AG04449 (cell line): ENCODE results near the gene PHF21B.

Experiments used
- CTCF ChIA-PET: fragments of 350-600 bp; formaldehyde crosslinking; extraction: SDS; loops from one replicate; lab custom pipeline; 2021; ENCODE audit warnings: antibody characterized with exemption; lab: Yijun Ruan, JAX
- POLR2A ChIA-PET: fragments of 400-600, 350-600 bp; formaldehyde crosslinking; extraction: SDS; loops from one replicate; lab custom pipeline; 2020; ENCODE audit warnings: antibody characterized with exemption, inconsistent platforms; lab: Yijun Ruan, JAX
- DNase-seq: peaks from one replicate; pipeline ENCODE4 v3.0.0-alpha.2; 2010; ENCODE audit warnings: low read depth, low spot score
- H3K4me3 ChIP-seq: 2 replicates; pipeline ENCODE4 v1.5.1; 2011; ENCODE audit warnings: low read depth, mild to moderate bottlenecking, control low read depth, low read length
- CTCF ChIP-seq: IDR thresholded peaks from one replicate; pipeline ENCODE4 v1.5.1; 2011; ENCODE audit warnings: mild to moderate bottlenecking, moderate library complexity, low read length, control low read depth, inconsistent platforms; ENCODE audit not compliant: insufficient read depth; ENCODE audit errors: missing control alignments

Gene PHF21B

GRCh38 chr22:45051946-45052345 lies 42.1 kb upstream of the PHF21B start:
- POLR2A ChIA-PET: no interaction called here

GRCh38 chr22:45051419-45051818 lies 41.6 kb upstream of the PHF21B start:
- no peak for DNase-seq
- ChIA-PET POLR2A (no interaction called here), CTCF (no interaction called here)

More at GRCh38 chr22:45051946-45052345, 42.1 kb upstream of the PHF21B start:
- CTCF ChIA-PET: no interaction called here
- no peak overlapping the region for H3K4me3 ChIP-seq
- no peak for DNase-seq
- no peak for TF ChIP-seq CTCF

GRCh38 chr22:45047260-45047659 lies 37.5 kb upstream of the PHF21B start:
- CTCF ChIA-PET: no interaction called here

More at GRCh38 chr22:45051419-45051818, 41.6 kb upstream of the PHF21B start:
- no peak for TF ChIP-seq CTCF
- no peak overlapping the region for H3K4me3 ChIP-seq

GRCh38 chr22:45045208-45045607 lies 35.4 kb upstream of the PHF21B start:
- no peak for TF ChIP-seq CTCF
- no peak overlapping the region for H3K4me3 ChIP-seq
- POLR2A ChIA-PET: no interaction called here
- no peak for DNase-seq
- CTCF ChIA-PET: no interaction called here

More at GRCh38 chr22:45047260-45047659, 37.5 kb upstream of the PHF21B start:
- no peak overlapping the region for H3K4me3 ChIP-seq
- no peak for TF ChIP-seq CTCF
- POLR2A ChIA-PET: no interaction called here
- no peak for DNase-seq

GRCh38 chr22:45042263-45042662 lies 32.5 kb upstream of the PHF21B start:
- no peak overlapping the region for H3K4me3 ChIP-seq
- ChIA-PET CTCF (no interaction called here), POLR2A (no interaction called here)
- DNase-seq: no peak
- TF ChIP-seq CTCF: no peak

- ChIA-PET POLR2A (no interaction called here), CTCF (no interaction called here)
- no peak overlapping the region for H3K4me3 ChIP-seq
- DNase-seq: no peak
- TF ChIP-seq CTCF: no peak
Observed at GRCh38 chr22:45039133-45039532, 29.3 kb upstream of the PHF21B start.

- no peak for DNase-seq
- no peak for TF ChIP-seq CTCF
- ChIA-PET CTCF (no interaction called here), POLR2A (no interaction called here)
- H3K4me3 ChIP-seq: no peak overlapping the region
Observed at GRCh38 chr22:45036154-45036553, 26.3 kb upstream of the PHF21B start.
